Measurements from ENCODE around the gene PDGFC. TPM values are rescaled to one million over a fixed set of nuclear protein-coding genes. Genes with fewer than 3 reads are reported as not detected.

The PDGFC gene
- total and polyA plus RNA-seq, 2 donors (not counting 3 experiments of a cell fraction or from before 2014, with no cell fraction given), result 2.7 to 5.3 TPM

DNA sequence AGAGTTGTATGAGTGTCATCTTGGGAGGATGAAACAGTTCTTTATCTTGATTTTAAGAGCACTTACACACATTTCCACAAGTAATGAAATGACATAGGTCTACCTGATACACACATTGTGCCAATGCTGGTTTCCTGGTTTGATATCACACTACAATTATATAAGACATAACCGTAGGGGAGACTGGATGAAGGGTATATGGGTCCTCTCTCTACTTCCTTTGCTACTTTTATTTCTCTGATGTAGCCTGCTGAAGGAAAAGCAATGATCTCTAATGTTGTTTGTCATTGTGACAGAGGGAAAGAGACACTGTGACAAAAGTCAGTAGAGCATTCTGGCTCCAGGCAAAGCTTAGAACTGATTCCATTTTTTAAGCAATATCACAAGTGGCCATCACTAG lies 238.0 kb downstream of the PDGFC start:
- BruUV-seq (replicated peaks), result no TSS peak
- Histone ChIP-seq H3K9ac (replicated peaks; ENCODE audit: extremely low read depth, insufficient read depth, low read length) (no peak overlapping the region), H3K27me3 (ENCODE audit: control insufficient read depth in 2 of 2, insufficient read depth in 2 of 2, low read length in 2 of 2) (no peaks in the 10 kb centered on the region), H3K36me3 (ENCODE audit: control insufficient read depth in 2 of 2, extremely low read depth in 1 of 2, insufficient read depth in 2 of 2, low read length in 2 of 2) (no peaks in the 10 kb centered on the region), H3K4me3 (replicated peaks in 1 of 3; ENCODE audit: insufficient read depth in 1 of 3, low read depth in 1 of 3, low read length in 3 of 3) (no peak overlapping the region), H4K20me1 (replicated peaks; ENCODE audit: control insufficient read depth, extremely low read depth, insufficient read depth, low read length) (no peaks in the 10 kb centered on the region), H3K4me1 (ENCODE audit: control insufficient read depth, extremely low read depth, insufficient read depth, low read length) (no peaks in the 10 kb centered on the region), H3K9me3 (replicated peaks; ENCODE audit: control insufficient read depth, insufficient read depth, low read length) (no peaks in the 10 kb centered on the region), H3K4me2 (ENCODE audit: insufficient read depth, low read length) (no peak overlapping the region), H3K27ac (ENCODE audit: insufficient read depth, low read depth, low read length) (no peak overlapping the region), H3K9me1 (replicated peaks; ENCODE audit: control insufficient read depth, extremely low read depth, insufficient read depth, low read length) (no peaks in the 10 kb centered on the region), H3K79me2 (ENCODE audit: control insufficient read depth, insufficient read depth, low read length) (no peaks in the 10 kb centered on the region), H2AFZ (ENCODE audit: low read depth, low read length) (no peak overlapping the region)
- CTCF ChIA-PET, result no interaction called here
- TF ChIP-seq FOS (IDR thresholded peaks at IDR 0.05; ENCODE audit: borderline replicate concordance, insufficient read depth, low read length) (no peak), POLR2AphosphoS5 (IDR thresholded peaks at IDR 0.05; ENCODE audit: insufficient read depth, low read depth, low read length) (no peak), MYC (IDR thresholded peaks at IDR 0.05; ENCODE audit: low read depth, low read length) (no peak)
- dilution Hi-C loops (cut with MboI; ENCODE audit: extremely low pct_ligation_motif_present, low sequenced_read_pairs), result no loop called here
- intact Hi-C loops (cut with micrococcal nuclease), result no loop called here
- POLR2A ChIA-PET, result no interaction called here
- DNase-seq (ENCODE audit: low read depth, low spot score), result no peak
- FAIRE-seq, result no peak

DNA sequence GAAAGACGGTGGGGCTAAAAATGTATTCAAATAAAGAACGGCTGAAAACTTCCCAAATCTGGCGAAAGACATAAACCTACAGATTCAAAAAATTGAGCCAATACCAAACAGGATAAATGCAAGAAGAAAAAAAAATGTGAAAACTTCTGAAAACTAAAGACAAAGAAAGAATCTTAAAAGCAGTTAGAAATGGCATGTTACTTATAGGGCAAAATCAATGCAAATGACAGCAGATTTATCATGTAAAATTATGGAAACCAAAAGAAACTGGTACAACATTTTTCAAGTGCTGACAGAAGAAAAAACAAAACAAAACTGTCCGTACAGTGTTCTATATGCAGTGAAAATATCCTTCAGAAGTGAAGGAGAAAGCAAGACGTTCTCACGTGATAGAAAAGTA lies 239.0 kb downstream of the PDGFC start:
- DNase-seq (ENCODE audit: low read depth, low spot score), result peak; percentile 12
- Histone ChIP-seq H3K4me3 (replicated peaks in 1 of 3; ENCODE audit: insufficient read depth in 1 of 3, low read depth in 1 of 3, low read length in 3 of 3) (no peak overlapping the region), H2AFZ (ENCODE audit: low read depth, low read length) (no peak overlapping the region), H3K4me1 (ENCODE audit: control insufficient read depth, extremely low read depth, insufficient read depth, low read length) (no peaks in the 10 kb centered on the region), H3K79me2 (ENCODE audit: control insufficient read depth, insufficient read depth, low read length) (no peaks in the 10 kb centered on the region), H3K27me3 (ENCODE audit: control insufficient read depth in 2 of 2, insufficient read depth in 2 of 2, low read length in 2 of 2) (no peaks in the 10 kb centered on the region), H3K9me1 (replicated peaks; ENCODE audit: control insufficient read depth, extremely low read depth, insufficient read depth, low read length) (no peaks in the 10 kb centered on the region), H3K9me3 (replicated peaks; ENCODE audit: control insufficient read depth, insufficient read depth, low read length) (no peaks in the 10 kb centered on the region), H4K20me1 (replicated peaks; ENCODE audit: control insufficient read depth, extremely low read depth, insufficient read depth, low read length) (no peaks in the 10 kb centered on the region), H3K4me2 (ENCODE audit: insufficient read depth, low read length) (no peak overlapping the region), H3K9ac (replicated peaks; ENCODE audit: extremely low read depth, insufficient read depth, low read length) (no peak overlapping the region), H3K36me3 (ENCODE audit: control insufficient read depth in 2 of 2, extremely low read depth in 1 of 2, insufficient read depth in 2 of 2, low read length in 2 of 2) (no peaks in the 10 kb centered on the region), H3K27ac (ENCODE audit: insufficient read depth, low read depth, low read length) (no peak overlapping the region)
- dilution Hi-C loops (cut with MboI; ENCODE audit: extremely low pct_ligation_motif_present, low sequenced_read_pairs) (no loop called here), intact Hi-C loops (cut with micrococcal nuclease) (no loop called here)
- CTCF ChIA-PET, result no interaction called here
- TF ChIP-seq GATA2 (IDR thresholded peaks at IDR 0.05; ENCODE audit: insufficient read depth, insufficient read length, low read depth, low read length) (no peak), FOS (IDR thresholded peaks at IDR 0.05; ENCODE audit: borderline replicate concordance, insufficient read depth, low read length) (no peak), MYC (IDR thresholded peaks at IDR 0.05; ENCODE audit: low read depth, low read length) (no peak), CTCF (IDR thresholded peaks at IDR 0.05; ENCODE audit: extremely low read depth in 1 of 2, insufficient read depth in 1 of 2, low read depth in 1 of 2, low read length in 2 of 2) (no peak), JUN (IDR thresholded peaks at IDR 0.05; ENCODE audit: borderline replicate concordance, insufficient read depth, insufficient read length, low read depth) (no peak), POLR2A (IDR thresholded peaks at IDR 0.05; ENCODE audit: low read depth, low read length) (no peak), EZH2 (IDR thresholded peaks at IDR 0.05; ENCODE audit: borderline replicate concordance, low read depth, low read length, severe bottlenecking) (no peak)
- TF ChIP-seq, protein P1, sequence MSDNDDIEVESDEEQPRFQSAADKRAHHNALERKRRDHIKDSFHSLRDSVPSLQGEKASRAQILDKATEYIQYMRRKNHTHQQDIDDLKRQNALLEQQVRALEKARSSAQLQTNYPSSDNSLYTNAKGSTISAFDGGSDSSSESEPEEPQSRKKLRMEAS (IDR thresholded peaks at IDR 0.05; ENCODE audit: insufficient read depth, insufficient read length), result no peak
- FAIRE-seq, result no peak
- BruUV-seq (replicated peaks), result no TSS peak
- POLR2A ChIA-PET, result no interaction called here

Measured in endothelial cell of umbilical vein (primary cell).